Activated CD8-positive, alpha-beta memory T cell treated with anti-CD3 and anti-CD28 coated beads, Interleukin-2, amount 50 U/mL, for 4 hours (primary cell): ENCODE results near the gene STK33.

Experiments used
- DNase-seq: peaks from one replicate; pipeline ENCODE4 v3.0.0-alpha.2; 2020

STK33 gene

DNA sequence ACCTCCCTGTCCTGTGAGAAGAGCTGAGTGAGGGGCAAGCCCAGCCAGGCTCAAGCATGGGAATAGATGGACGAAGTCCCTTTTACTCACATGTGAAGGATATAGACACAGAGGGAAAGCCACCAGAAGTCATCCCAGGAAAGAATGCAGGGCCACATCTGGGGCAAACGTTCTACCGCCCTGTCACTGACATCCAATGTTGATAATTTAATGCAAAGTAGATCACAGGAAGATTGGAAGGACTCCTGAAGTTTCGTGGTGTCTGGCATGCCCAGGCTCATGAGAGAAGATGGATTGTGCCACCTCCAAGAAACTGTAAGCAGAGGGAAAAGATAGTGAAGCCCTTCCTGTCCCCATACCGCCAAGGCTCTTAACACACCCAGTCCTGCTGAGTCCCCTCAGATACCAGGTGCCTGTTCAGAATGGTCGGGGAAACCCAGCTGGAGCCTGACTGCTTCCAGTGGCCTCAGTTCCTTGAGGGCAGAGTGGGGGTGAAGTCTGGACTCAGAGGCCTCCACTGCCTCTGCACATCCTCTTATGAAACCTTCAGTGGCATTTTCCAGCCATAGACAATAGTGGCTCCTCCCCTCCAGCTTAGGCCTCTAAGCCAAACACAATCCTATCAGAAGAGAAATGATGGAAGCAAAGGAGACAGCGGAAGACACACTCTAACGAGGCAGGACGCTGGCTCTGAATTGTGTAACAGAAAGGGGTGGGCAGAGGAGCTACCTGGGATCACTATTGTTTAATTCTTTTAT lies 7.5 kb upstream of the STK33 start:
- DNase-seq = no peak

DNA sequence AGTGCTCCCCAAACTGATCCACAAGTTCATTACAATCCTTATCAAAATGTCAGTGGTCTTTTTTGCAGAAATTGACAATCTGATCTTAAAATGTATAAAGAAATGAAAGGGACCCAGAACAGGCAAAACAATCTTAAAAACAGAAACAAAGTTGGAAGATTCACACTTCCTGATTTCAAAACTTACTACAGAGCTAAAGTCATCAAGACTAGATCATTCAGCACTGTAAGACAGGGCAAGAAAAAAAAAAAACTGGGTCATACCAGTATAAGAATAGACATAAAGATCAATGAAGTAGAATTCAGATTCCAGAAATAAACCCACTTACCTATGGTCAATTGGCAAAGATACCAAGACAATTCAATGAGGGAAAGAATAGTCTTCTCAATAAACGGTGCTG lies 4.5 kb upstream of the STK33 start:
- no peak for DNase-seq

DNA sequence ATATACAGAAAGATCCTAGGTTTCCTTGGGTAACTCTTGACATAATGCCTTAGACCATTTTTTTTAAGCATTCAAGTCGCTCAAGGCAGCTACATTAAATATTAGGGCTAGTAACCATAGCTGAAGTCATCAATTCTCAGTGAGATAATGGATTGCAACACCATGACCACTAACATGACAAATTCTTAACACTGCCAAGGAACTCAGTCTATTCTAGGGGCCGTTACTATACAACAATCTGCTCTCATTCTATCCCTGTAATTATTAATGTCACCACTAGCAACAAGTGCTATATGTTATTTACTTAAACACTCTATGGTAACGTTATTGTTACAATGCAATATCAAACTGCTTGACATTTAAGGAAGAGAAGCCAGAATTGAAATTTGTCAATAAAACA lies 3.2 kb upstream of the STK33 start:
- DNase-seq = no peak

DNA sequence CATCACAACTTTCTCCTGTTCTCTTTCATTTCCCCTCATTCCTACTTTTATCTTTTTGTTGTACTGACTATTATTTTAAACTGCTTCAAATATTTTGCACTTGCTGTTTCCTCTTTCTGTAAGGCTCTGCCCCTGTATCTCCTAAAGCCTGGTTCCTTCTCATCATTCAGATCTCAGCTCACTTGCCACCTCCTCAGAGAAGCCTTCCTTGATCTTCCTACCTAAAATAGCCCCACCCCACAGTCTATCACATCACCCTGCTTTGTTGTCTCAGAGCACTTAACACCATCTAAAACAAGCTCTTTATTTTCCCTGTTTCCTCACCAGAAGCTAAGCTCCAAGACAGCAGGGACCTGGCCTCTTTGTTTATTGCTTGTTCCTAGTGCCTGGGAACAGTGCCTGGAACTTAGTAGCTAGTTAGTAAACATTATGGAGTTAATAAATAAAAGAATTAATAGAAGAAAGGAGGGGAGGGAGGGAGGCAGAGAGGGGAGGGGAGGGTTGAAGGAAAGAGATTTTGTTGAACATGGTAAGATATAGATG lies 2.5 kb upstream of the STK33 start:
- no peak for DNase-seq

DNA sequence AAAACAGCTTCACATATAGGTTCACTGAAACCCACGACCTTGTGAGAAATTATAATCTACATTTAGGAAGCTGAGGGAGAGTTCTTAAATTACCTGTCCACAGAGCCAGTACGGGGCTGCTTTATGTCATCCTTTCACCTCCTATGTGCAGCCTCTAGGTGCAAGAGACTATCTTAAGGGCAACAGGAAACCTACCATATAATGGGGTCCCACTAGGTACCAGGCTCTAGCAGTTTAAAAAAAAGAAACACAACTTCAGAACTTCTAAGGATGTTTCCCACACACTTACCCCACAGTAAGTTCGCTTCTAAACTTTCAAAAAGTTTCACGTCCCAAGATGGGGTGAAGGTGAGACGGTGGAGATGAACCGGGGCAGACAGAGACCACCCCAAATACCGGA lies 573 bp downstream of the STK33 start:
- DNase-seq = no peak

DNA sequence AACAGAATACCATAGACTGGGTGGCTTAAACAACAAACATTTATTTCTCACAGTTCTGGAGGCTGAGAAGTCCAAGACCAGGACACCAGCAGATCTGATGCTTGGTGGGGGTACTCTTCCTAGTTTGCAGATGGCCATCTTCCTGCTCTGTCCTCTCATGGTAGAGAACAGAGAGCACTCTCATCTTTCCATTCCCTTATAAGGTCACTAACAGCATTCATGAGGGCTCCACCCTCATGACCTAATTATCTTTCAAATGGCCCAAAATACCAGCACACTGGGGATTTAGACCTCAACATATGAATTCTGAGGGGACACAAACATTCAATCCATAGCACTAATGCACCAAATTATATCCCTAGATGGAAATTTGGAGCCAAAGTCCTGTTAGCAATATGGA lies 6.1 kb downstream of the STK33 start:
- DNase-seq = no peak

DNA sequence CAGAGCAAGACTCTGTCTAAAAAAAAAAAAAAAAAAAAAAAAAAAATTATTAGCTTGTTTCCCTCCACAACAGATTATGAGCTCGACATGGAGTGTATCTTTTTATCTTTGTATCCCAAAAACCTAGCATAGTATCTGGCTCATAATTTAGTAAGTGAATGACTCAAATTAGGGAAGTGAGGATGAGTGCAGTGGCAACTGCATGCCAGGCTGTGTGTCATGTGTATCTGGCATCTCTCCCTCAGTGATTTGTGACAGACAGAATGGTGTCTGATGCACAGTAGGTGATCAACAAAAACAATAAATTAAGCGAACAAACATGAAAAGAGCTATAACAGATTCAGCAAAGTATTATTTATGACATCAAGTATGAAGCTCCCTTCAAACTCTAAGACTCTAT lies 7.2 kb downstream of the STK33 start:
- DNase-seq = no peak

DNA sequence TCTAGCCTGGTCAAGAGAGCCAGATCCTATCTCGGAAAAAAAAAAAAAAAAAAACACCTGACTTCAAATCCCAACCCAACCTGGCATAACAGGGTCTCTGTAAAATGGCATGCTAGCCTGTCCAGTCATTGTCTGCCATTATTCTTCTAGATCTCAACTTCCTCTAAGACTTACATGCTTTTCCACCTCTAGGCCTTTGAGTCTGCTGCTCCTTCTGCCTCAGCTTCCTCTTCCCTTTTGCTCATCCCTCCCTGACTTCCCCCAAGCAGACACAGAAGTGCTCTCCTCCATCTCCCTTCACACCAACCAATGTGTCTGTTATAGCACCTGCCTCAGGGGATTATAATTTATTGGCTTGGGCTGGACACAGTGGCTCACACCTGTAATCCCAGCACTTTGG lies 7.8 kb downstream of the STK33 start:
- DNase-seq = no peak

DNA sequence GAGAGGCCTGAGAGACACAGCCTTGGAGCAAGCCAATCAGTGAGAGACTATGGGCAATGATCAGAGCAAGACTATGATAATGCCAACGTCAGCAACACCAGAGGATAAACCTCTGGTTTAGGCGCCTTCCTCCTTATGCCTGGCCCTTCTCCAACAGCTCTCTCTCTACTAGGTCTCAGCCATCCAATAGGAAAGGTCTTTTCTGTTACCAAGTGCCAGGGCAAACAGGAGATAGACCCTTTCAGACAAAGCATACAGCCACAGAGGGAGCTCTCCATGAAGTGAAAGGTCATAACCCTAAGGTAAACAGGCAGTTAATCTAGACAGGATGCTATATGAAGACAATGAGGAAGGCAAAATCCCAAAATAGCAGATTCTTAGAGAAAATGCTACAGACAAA lies 9.5 kb downstream of the STK33 start:
- no peak for DNase-seq

DNA sequence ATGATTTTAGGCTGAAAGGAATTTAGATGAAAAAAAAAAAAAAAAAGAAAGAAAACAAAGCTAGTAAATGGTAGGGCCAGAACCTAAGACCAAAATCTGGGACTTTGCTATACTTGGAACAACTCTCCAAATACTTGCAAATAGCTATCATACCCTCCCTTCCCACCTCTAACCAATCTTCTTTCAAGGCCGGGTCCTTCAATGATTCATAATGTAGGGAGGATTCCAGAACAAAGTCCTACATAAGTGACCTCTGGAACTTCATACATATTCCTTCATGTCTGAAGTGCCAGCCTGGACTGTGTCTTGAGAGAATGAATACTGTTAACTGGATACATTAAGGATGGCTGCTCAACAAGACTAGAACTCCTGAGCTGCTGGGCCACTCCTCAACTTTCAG lies 9.9 kb downstream of the STK33 start:
- no peak for DNase-seq

DNA sequence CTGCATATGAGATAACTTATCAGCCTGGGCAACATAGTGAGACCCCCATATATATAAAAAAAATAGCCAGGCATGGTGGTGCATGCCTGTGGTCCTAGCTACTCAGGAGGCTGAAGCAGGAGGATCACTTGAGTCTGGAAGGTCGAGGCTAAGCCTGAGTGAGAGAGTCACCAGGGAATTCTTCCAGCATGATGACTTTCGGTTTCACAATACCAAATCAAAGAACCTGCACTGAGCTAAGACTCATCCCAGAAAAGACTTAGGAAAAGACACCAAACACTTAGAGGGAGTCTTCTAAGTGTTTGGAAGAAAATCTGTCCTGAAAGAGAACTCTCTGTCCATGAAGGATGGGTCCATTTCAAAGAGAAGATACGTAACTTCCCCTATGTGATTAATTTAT lies 12.7 kb downstream of the STK33 start:
- DNase-seq = no peak

DNA sequence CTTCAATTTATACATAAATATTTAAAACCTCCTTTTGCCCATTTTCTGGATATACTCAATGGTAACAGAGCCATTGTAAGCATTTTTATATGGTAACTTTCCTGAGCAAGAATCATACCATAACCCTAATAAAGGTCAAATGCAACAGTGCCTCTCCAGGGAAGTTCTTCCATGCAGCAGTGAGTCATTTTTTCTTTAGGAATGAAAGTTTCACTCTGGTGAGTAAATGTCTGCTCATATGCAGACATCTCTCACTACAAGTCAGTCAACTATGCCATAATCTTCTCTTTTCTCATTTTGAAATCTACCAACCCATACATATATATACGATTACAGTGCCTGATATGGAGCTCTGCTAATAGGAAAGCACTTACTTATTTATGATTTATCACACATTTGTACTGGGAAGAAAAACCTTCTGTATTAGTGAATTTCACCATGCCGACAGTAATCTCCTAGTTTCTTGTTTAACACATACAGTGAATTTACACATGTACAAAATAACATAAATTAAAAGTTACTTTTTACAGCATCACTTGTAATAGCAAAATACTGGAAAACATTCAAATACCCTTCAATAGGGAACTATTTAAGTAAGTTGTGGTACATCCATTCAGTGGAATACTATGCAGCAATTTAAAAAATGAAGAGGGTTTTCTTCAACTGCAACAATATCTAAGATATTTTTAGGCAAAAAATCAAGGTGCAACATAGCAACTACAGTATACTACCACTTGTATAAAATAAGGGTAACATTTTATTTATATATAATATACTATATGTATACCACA lies 16.0 kb downstream of the STK33 start:
- DNase-seq = no peak

DNA sequence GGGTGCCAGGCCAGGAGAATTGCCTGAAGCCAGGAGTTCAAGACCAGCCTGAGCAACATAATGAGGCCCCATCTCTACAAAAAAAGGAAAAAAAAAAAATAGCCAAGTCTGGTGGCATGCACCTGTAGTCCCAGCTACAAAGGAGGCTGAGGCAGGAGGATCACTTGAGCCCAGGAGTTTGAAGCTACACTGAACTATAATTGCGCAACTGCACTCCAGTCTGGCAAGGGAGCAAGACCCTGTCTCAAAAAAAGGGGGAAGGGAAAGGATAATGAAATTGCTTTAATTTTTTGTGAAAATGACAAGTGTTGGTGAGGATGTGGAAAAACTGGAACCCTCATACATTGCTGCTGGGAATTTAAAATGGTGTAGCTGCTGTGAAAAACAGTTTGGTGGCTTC lies 19.2 kb downstream of the STK33 start:
- DNase-seq = no peak

DNA sequence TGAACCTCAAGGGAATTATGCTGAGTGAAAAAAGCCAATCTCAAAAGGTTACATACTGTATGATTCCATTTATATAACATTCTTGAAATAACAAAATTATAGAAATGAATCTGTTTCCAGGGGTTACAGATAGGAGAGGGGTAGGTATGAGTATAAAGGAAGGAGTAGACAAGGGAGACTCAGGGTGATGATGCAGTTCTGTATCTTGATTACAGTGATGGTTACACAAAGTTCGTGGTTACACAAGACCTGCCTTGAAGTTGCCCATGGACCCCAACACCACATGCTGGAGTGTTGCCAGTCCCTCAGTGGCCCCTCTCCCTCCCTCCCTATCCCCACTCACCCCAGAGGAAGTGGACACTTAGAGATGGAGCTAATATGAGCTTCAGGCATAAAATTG lies 20.3 kb downstream of the STK33 start:
- DNase-seq = no peak

DNA sequence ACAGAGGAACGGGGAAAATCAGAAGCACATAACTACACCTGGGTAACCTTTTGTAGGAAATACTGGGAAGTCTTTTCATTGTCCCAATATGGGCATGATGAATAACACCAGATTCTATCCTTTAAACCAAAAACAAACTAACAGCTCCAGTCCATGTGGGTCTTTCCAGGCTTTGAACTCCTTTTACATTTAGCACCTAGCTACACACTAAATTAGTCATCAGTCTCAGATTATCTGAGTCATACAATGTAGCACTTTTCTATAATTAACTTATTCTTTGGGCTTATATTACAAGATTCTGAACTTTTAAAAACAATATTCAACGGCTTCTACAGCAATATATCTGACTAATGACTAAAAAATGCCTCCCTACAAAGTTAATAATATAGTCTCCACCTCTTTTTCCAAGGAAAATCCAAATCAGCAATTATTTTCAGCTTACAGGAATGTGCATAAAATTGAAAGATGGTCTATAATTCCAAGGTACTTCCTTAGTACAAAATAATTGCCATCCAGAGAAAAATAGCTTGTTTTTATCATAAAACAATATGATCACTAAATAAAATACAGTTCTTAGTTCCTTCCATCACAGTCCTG lies 26.3 kb downstream of the STK33 start:
- no peak for DNase-seq

DNA sequence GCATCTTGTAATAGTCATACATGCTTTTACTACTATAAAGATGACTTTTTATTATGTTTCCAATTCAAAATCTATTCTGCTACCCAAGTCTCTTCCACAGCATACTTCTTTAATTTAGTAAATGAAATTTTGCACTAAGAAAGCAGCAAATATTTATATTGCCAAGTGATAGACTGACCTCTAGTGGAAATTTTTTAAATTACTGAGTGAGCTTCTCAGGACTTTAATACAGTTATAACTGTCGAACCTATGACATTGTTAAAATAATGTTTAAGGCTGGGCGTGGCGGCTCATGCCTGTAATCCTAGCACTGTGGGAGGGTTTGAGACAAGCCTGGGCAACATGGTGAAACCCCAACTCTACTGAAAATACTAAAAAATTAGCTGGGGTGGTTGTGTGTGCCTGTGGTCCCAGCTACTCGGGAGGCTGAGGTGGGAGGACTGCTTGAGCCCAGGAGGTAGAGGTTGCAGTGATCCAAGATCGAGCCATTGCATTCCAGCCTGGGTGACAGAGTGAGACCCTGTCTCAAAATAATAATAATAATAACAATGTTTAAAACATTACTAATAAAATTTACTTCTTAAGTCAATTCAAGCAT lies 27.3 kb downstream of the STK33 start:
- DNase-seq = no peak

DNA sequence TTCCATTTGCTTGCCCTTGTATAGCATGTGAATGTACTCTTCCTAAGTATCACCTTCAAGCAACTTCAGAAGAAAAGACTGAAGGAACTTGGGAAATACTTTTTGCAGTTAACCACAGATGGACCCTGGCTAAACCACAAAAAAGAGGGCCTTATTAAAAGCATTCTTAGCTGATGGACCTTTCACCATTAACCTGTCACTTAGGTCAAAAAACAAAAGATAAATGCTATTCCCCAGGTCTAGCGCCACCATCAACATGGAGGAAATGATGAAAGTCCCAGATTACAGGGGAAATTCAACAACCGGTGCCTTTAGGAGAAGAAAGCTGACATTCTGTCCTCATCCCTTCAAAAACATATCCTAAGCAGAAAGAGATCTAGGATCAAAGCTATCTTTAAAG lies 29.5 kb downstream of the STK33 start:
- no peak for DNase-seq

DNA sequence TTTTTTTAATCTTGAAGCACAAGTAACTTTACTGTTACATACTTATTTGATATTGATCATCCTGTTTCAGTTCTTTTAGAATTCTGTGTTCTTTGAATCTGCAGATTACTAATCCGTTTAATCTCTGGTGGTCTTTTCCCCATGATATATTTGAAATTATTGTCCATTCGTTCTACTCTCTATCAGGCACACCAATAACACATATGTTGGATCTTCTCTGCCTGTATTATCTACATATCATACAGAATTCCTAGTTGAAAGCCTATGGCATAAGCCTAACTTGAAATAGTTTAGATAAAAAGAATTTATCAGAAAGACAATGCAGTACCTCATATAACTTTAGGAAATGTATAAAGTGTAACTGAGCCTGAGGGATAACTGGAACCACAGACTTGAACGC lies 32.6 kb downstream of the STK33 start:
- no peak for DNase-seq

DNA sequence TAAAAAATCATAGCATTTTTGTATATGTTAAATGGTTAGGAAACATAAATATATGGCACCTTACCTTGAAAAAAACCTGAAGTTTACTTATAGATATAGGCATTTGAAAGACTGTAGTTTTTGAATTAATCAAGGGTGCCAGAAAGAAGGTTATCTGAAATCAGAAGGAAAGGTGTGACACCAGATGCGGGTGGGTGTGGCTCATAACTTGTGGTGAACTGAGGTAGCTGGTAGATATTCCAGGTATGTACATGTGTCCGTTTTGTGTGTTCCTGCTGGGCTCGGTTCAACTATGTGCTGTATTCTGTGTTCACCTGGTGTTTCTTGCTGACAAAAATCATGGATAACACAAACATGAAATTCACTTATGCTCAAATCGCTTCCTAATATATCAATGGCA lies 35.6 kb downstream of the STK33 start:
- no peak for DNase-seq

DNA sequence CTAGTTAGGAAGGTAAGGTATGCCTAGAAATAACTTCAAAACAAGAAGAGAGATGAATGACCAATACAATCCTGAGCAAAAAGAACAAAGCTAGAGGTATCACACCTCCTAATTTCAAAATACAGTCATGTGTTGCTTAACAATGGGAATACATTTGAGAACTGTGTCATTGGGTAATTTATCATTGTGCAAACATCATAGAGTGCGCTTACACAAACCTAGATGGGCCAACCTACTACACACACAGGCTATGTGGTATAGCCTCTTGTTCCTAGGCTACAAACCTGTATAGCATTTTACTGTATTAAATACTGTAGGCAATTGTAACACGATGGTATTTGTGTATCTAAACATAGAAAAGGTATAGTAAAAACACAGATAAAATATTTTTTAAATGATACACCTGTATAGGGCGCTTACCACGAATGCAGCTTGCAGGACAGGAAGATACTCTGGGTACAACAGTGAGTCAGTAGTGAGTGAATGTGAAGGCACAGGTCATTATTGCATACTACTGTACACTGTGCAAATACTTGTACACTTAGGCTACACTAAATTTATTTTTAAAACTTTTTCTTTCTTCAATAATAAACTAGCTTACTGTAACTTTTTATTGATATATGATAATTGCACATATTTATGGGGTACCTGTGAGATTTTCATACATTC lies 48.2 kb downstream of the STK33 start:
- no peak for DNase-seq

DNA sequence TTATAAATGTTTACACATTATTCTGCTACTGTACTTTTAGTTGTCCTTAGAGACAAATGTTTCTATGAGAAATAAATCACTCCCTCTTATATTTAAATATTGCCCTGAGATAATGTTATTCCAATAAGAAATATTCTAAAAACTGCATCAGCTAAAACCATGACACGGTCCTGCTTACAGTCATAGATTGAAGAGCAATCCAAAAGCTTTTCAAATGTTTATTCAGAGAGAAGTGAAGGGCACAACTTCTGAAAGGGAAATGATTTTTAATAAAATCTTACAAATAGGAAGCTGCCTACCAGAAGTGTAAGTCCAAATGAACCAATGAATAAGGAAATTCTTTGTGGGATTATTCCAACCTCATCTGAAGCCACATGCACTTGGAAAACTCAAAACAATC lies 49.2 kb downstream of the STK33 start:
- DNase-seq = no peak

DNA sequence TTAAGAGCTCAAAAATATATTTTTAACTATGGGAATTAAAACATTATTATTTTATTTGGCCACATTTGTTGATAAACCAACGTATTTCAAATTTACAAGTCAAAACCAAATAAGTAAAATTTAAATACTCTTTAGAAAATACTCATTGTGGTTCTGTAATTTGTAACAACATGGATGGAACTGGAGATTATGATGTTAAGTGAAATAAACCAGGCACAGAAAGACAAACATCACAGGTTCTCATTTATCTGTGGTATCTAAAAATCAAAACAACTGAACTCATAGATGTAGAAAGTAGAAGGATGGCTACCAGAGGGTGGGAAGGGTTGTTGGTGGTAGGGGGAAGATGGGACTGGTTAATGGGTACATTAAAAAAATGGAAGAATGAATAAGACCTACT lies 50.8 kb downstream of the STK33 start:
- no peak for DNase-seq

DNA sequence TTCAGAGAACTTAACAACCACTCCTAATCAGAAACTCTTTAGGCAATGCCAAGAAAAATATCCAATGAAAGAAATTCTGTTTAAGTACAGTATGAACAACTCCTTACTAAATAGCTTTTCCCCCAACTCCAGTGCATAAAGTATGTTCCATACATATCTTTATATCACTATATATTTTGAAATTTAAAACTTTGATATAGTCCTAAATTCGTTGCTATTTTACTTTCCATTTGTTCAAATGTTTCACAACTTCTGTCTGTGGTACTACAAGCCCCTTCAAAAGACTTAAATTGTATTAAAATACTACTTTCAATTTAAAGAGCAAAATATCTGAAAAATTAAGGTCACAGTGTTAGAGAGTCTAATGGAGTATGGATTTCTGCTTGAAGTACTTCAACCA lies 52.6 kb downstream of the STK33 start:
- DNase-seq = no peak
